ENCODE measurements around the gene CNTNAP2. TPM values are rescaled to one million over a fixed set of nuclear protein-coding genes. Genes with fewer than 3 reads are reported as not detected.

Gene CNTNAP2
- total RNA-seq, 4 donors from 2014 or later = 0.91 to 16.0 TPM; not detected in 2

DNA sequence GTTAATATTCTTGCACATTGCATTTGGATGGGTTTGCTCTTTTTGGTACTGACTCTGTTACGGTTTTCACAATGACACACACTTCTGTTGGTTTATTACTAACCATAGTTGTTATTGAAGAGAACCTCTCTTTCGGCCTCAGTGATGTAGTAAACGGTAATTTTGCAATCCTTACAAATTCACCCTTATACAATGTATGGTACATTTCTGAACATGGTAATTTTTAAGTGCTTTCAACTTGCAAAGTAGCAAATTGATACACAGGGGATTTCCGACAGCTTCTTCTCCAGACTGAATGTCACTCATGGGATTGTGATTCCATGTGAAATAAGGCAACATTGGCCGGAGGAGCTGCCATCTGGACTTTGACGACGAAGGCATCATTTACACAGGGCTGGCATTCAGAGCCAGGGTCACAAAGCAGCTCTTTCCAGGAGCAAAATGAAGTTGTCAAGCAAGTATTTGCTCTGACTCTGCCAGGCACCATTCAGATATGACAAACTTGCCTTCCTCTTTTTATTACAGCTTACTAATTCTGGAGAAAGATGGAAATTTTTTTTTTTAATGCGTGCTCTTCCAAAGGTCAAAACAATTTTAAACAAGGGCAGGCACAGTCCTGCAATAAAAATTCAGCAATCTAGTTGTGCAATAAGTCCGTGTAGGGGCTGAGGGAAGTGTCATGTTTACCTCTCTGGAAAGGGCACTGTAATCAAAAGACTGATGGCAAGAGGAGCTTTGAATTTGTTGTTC, 1762.5 kb downstream of the CNTNAP2 start:
- Histone ChIP-seq H3K9me3 (no peaks in the 10 kb centered on the region), H3K27me3 (no peaks in the 10 kb centered on the region), H3K4me1 (no peaks in the 10 kb centered on the region), H3K36me3 (no peaks in the 10 kb centered on the region), H3K27ac (no peak overlapping the region), H3K4me3 (no peak overlapping the region)
- TF ChIP-seq, protein P1, sequence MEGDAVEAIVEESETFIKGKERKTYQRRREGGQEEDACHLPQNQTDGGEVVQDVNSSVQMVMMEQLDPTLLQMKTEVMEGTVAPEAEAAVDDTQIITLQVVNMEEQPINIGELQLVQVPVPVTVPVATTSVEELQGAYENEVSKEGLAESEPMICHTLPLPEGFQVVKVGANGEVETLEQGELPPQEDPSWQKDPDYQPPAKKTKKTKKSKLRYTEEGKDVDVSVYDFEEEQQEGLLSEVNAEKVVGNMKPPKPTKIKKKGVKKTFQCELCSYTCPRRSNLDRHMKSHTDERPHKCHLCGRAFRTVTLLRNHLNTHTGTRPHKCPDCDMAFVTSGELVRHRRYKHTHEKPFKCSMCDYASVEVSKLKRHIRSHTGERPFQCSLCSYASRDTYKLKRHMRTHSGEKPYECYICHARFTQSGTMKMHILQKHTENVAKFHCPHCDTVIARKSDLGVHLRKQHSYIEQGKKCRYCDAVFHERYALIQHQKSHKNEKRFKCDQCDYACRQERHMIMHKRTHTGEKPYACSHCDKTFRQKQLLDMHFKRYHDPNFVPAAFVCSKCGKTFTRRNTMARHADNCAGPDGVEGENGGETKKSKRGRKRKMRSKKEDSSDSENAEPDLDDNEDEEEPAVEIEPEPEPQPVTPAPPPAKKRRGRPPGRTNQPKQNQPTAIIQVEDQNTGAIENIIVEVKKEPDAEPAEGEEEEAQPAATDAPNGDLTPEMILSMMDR (IDR thresholded peaks at IDR 0.05) = no peak
- no peak for TF ChIP-seq POLR2A (IDR thresholded peaks at IDR 0.05)
- intact Hi-C loops (cut with DNase I; ENCODE audit: low total_unique reads) = no loop called here
- no peak for DNase-seq

DNA sequence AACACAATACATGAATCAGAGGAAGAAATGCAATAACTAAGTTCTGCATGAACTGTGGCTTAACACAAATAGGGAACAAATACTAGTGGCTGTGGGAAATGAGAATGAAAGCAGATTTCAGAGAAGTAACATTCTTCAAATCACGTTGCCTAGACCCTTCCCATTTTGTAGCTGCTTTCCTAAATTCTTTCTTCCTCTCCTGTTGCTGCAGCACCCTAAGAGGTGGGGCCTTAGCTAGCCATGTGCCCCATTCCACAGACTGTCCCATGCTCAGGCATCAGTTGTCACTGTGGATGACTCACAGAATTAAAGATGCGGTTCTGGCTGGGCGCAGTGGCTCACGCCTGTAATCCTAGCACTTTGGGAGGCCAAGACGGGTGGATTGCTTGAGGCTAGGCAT, 1769.3 kb downstream of the CNTNAP2 start:
- Histone ChIP-seq H3K4me3 (no peak overlapping the region), H3K9me3 (no peaks in the 10 kb centered on the region), H3K27ac (no peak overlapping the region), H3K36me3 (no peaks in the 10 kb centered on the region), H3K27me3 (no peaks in the 10 kb centered on the region), H3K4me1 (no peaks in the 10 kb centered on the region)
- TF ChIP-seq, protein P1 (IDR thresholded peaks at IDR 0.05) = no peak
- no peak for TF ChIP-seq POLR2A (IDR thresholded peaks at IDR 0.05)
- no peak for DNase-seq
- intact Hi-C loops (cut with DNase I; ENCODE audit: low total_unique reads) = no loop called here

DNA sequence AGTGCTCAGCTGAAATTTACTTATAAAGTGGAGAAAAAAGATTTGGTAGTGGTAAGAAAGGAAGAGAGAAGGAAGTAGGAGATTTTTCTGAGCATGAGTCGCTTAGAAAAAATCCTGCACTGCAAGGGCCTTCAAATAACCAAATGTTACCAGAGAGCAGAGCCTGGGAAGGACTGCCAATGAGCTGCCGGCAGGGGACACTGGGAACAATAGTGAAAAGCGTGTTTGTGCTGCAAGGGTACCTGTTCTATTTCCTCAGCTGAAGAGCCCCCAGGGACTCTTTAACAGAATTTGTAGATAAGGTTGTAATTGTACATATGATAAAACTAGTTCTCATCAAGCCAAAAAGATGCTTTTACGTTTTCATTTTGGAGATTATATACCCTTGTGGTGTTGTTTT, 1777.7 kb downstream of the CNTNAP2 start:
- Histone ChIP-seq H3K9me3 (no peaks in the 10 kb centered on the region), H3K27me3 (no peaks in the 10 kb centered on the region), H3K27ac (no peak overlapping the region), H3K4me1 (no peaks in the 10 kb centered on the region), H3K36me3 (no peaks in the 10 kb centered on the region), H3K4me3 (no peak overlapping the region)
- no peak for DNase-seq
- no peak for TF ChIP-seq POLR2A (IDR thresholded peaks at IDR 0.05)
- TF ChIP-seq, protein P1 (IDR thresholded peaks at IDR 0.05) = no peak
- intact Hi-C loops (cut with DNase I; ENCODE audit: low total_unique reads) = no loop called here

DNA sequence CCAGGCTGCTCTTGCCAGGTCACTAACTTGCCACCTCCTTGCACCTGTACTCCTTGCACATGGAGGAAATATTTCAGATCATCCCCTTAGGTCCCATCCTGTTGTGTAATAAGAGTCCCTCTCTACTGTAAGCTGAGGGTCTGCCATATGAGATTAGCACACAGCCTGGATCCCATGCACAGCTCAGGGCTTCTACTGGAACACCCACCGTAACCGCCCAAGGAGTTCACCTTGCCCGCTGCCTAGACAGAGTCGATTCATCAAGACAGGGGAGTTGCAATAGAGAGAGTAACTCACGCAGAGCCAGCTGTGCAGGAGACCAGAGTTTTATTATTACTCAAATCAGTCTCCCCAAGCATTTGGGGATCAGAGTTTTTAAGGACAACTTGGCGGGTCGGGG, 1779.5 kb downstream of the CNTNAP2 start:
- no peak overlapping the region for H3K4me3 ChIP-seq
- no peaks in the 10 kb centered on the region for H3K9me3 ChIP-seq
- no peak for TF ChIP-seq POLR2A (IDR thresholded peaks at IDR 0.05)
- TF ChIP-seq, protein P1 (IDR thresholded peaks at IDR 0.05) = no peak

DNA sequence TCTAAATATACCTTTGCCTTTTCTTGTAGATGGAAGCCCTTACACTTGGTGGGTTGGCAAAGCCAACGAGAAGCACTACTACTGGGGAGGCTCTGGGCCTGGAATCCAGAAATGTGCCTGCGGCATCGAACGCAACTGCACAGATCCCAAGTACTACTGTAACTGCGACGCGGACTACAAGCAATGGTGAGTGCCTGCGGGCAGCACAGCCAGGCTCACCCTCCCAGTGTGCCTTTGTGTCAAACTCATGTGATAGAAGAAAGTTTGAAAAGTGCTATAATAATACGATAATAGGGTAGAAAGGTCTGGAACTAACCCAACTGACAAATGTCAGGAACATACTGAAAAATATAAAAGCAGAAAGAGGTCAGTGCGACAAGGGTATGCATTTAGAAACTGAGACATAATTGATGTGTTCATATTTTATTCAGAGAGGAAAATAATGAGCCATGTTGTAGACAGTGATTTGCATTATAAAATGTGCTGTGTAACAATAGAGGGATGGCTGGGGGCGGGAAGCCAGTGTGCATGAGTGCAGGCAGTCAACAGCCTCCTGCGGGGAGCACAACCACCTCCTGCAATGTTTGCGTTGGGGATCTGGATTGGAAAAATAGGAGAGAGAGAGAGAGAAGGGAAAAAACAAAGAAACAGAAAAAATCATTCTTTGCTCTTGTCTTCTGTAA, 1787.1 kb downstream of the CNTNAP2 start:
- H3K9me3 ChIP-seq = no peaks in the 10 kb centered on the region
- H3K4me1 ChIP-seq = no peaks in the 10 kb centered on the region
- no peaks in the 10 kb centered on the region for H3K27me3 ChIP-seq
- no peak for DNase-seq
- TF ChIP-seq, protein P1 (IDR thresholded peaks at IDR 0.05) = no peak
- no peak for TF ChIP-seq POLR2A (IDR thresholded peaks at IDR 0.05)
- H3K27ac ChIP-seq = no peak overlapping the region
- H3K36me3 ChIP-seq = no peaks in the 10 kb centered on the region
- intact Hi-C loops (cut with DNase I; ENCODE audit: low total_unique reads) = no loop called here
- H3K4me3 ChIP-seq = no peak overlapping the region

More for the DNA sequence above, 1779.5 kb downstream of the CNTNAP2 start:
- H3K27me3 ChIP-seq = no peaks in the 10 kb centered on the region
- no peak overlapping the region for H3K27ac ChIP-seq
- intact Hi-C loops (cut with DNase I; ENCODE audit: low total_unique reads) = no loop called here
- no peaks in the 10 kb centered on the region for H3K4me1 ChIP-seq
- H3K36me3 ChIP-seq = no peaks in the 10 kb centered on the region
- DNase-seq = no peak

All from uterus (tissue), 4 donors.